ENCODE results near the gene FBXO34. TPM values are rescaled to one million over a fixed set of nuclear protein-coding genes. Genes with fewer than 3 reads are reported as not detected.

FBXO34 gene
- total RNA-seq, 4 donors from 2014 or later, result 26.2 to 55.9 (median 40.7) TPM

- ATAC-seq (peak; percentile 34 to 56), DNase-seq (no peak)
- H3K36me3 ChIP-seq, result peaks cover 0 to 25% of the 10 kb centered on the region in 2 donors
- TF ChIP-seq CTCF (IDR thresholded peaks at IDR 0.05 in 4 of 5, conservative IDR thresholded peaks at IDR 0.05 in 1 of 5) (no peak), POLR2A (IDR thresholded peaks at IDR 0.05) (no peak)
- no peaks in the 10 kb centered on the region for H3K9me3 ChIP-seq
- in situ Hi-C loops (cut with MboI; ENCODE audit: low sequenced_read_pairs in 4 of 4), result no loop called here
- no peaks in the 10 kb centered on the region for H3K27me3 ChIP-seq
- peak overlapping the region; percentile 32 to 54 (median 50) for H3K27ac ChIP-seq
- intact Hi-C loops (cut with DNase I; ENCODE audit: low total_unique reads), result no loop called here
- peaks cover 41 to 50% of the 10 kb centered on the region in 2 donors for H3K4me1 ChIP-seq
- H3K4me3 ChIP-seq, result no peak overlapping the region
Measured at GRCh38 chr14:55348766-55349453, 77.7 kb downstream of the FBXO34 start.

DNA sequence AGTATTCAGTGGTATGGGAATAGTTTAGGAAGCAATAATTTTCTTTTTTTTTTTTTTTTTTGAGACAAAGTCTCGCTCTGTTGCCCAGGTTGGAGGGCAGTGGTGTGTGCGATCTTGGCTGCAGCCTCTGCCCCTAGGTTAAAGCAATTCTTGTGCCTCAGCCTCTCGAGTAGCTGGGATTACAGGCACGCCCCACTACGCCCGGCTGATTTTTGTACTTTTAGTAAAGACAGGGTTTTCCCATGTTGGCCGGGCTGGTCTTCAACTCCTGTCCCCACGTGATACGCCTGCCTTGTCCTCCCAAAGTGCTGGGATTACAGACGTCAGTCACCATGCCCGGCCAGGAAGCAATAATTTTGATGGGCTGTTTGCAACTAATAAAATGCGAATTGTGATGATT is 78.3 kb downstream of the FBXO34 start:
- in situ Hi-C loops (cut with MboI; ENCODE audit: low sequenced_read_pairs in 4 of 4) (no loop called here), intact Hi-C loops (cut with DNase I; ENCODE audit: low total_unique reads) (no loop called here)
- H3K27ac ChIP-seq, result peak overlapping the region in 3 of 4 donors; percentile 48 to 54 (median 51)
- ATAC-seq (no peak), DNase-seq (no peak)
- peaks cover 0 to 25% of the 10 kb centered on the region in 2 donors for H3K36me3 ChIP-seq
- H3K9me3 ChIP-seq, result no peaks in the 10 kb centered on the region
- H3K27me3 ChIP-seq, result no peaks in the 10 kb centered on the region
- TF ChIP-seq POLR2A (IDR thresholded peaks at IDR 0.05) (no peak), CTCF (IDR thresholded peaks at IDR 0.05 in 4 of 5, conservative IDR thresholded peaks at IDR 0.05 in 1 of 5) (no peak)
- H3K4me3 ChIP-seq, result no peak overlapping the region
- peaks cover 44 to 48% of the 10 kb centered on the region in 2 donors for H3K4me1 ChIP-seq

DNA sequence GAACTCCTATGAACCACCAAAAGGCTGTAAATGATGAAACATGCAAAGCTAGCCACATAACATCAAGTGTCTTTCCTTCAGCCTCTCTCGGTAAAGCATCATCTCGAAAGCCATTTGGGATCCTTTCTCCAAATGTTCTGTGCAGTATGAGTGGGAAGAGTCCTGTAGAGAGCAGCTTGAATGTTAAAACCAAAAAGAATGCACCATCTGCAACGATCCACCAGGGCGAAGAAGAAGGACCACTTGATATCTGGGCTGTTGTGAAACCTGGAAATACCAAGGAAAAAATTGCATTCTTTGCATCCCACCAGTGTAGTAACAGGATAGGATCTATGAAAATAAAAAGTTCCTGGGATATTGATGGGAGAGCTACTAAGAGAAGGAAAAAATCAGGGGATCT is 79.2 kb downstream of the FBXO34 start:
- no peak overlapping the region for H3K4me3 ChIP-seq
- no peak for DNase-seq
- H3K36me3 ChIP-seq, result peaks cover 0 to 32% of the 10 kb centered on the region in 2 donors
- TF ChIP-seq POLR2A (IDR thresholded peaks at IDR 0.05) (no peak), CTCF (IDR thresholded peaks at IDR 0.05 in 4 of 5, conservative IDR thresholded peaks at IDR 0.05 in 1 of 5) (no peak)
- peaks cover 42 to 47% of the 10 kb centered on the region in 2 donors for H3K4me1 ChIP-seq
- in situ Hi-C loops (cut with MboI; ENCODE audit: low sequenced_read_pairs in 4 of 4), result loop anchor here in 2 of 4 donors (10.0 kb wide), 1 partner anchor 86 kb away; no protein-coding TSS in a partner anchor
- peak overlapping the region in 1 of 4 donors; percentile 48 for H3K27ac ChIP-seq
- ATAC-seq, result no peak
- no peaks in the 10 kb centered on the region for H3K27me3 ChIP-seq
- intact Hi-C loops (cut with DNase I; ENCODE audit: low total_unique reads), result loop anchor here (5.0 kb wide), 1 partner anchor 82 kb away; no protein-coding TSS in a partner anchor
- H3K9me3 ChIP-seq, result no peaks in the 10 kb centered on the region

- Histone ChIP-seq H3K36me3 (peaks cover 0 to 36% of the 10 kb centered on the region in 2 donors), H3K4me3 (no peak overlapping the region), H3K27me3 (no peaks in the 10 kb centered on the region), H3K9me3 (no peaks in the 10 kb centered on the region), H3K27ac (no peak overlapping the region), H3K4me1 (peaks cover 38 to 41% of the 10 kb centered on the region in 2 donors)
- intact Hi-C loops (cut with DNase I; ENCODE audit: low total_unique reads), result loop anchor here (5.0 kb wide), 1 partner anchor 81 kb away; no protein-coding TSS in a partner anchor
- in situ Hi-C loops (cut with MboI; ENCODE audit: low sequenced_read_pairs in 4 of 4), result loop anchor here in 2 of 4 donors (10.0 kb wide), 1 partner anchor 86 kb away; no protein-coding TSS in a partner anchor
- DNase-seq (no peak), ATAC-seq (no peak)
- no peak for TF ChIP-seq POLR2A (IDR thresholded peaks at IDR 0.05)
- no peak for TF ChIP-seq CTCF (IDR thresholded peaks at IDR 0.05 in 4 of 5, conservative IDR thresholded peaks at IDR 0.05 in 1 of 5)
Measured at GRCh38 chr14:55351111-55351510, 79.9 kb downstream of the FBXO34 start.
